ENCODE results near the gene TMC2.

Gene TMC2

DNA sequence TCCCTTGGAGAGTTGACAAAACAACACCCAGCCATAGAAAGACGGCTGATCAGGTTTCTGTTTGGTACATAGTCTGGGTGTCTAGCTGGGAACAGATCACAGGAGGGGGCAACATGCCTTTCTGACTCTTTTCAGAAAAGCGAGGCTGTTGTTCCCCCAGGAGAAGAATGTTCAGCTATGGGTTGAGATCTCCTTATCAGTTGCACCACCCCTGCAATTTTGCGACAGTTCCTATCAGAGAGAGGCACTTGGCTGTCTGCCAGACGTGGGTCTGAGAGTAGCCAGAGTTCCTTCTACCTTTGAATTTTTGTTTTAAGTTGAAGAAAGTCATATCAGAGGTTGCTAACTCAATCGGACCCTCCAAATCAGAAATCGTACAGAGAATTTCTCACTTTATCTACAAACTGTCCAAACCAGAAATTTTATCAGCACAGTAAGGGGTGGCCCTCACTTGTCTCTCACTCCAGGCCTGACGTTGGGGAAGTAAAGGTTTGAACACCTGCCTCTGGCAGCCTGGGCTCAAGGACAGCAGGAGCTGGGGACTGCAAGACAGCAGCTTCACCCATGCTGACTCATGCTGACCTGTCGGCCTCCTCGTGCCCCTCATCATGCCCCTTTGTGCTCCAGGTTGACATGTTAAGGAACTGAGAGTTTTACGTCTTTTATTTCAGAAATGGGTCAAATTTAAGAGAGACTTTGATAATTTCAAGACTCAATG is 42.3 kb downstream of the TMC2 start:
- DNase-seq (ENCODE audit: low read depth in 2 of 2): no peak

- DNase-seq (ENCODE audit: low read depth in 2 of 2): no peak
Observed at GRCh38 chr20:2585811-2586210, 49.4 kb downstream of the TMC2 start.

DNA sequence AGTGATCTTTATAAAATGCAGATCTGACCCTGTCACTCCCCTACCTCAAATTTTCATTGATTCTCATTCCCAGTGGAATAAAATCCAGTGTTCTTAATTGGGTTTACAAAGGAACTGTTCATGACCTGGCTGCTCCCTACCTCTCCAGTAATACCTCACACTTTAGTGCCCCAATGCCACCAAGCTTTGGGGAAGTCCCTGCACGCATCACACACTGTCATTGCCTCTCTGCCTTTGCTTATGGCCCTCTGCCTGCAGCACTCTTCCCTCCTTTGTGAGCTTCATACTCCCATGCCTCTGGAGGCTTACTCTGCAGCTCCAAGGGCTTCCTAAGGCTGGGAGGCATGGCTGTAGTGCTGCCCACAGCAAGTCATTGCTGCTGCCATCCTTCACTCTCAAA is 57.4 kb downstream of the TMC2 start:
- DNase-seq (ENCODE audit: low read depth in 2 of 2): no peak

GRCh38 chr20:2595076-2595475 is 58.7 kb downstream of the TMC2 start:
- no peak for DNase-seq (ENCODE audit: low read depth in 2 of 2)

GRCh38 chr20:2596673-2597279 is 60.4 kb downstream of the TMC2 start:
- DNase-seq (ENCODE audit: low read depth in 2 of 2): no peak

GRCh38 chr20:2599288-2600006 is 63.1 kb downstream of the TMC2 start:
- DNase-seq (ENCODE audit: low read depth in 2 of 2): no peak

- DNase-seq (ENCODE audit: low read depth in 2 of 2): no peak
Observed at GRCh38 chr20:2602046-2602735, 65.8 kb downstream of the TMC2 start.

DNA sequence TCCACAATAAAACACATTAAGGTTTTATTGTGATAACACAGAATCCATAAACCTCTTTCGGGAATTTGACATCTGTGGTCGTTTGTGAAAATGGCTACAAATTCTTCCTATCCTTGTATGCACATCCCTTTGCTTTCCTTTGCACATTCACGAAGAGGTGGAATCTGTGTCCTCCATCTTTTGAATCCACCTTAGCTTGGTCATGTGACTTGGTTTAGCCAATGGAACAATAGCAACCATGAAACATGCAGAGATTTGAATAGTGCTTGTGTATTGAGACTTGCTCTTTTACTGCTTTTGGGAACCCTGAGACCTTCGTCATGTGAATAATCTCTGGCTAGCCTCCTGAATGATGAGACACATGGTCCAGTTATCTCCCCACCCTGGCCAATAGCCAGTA is 66.4 kb downstream of the TMC2 start:
- DNase-seq (ENCODE audit: low read depth in 2 of 2): no peak

DNA sequence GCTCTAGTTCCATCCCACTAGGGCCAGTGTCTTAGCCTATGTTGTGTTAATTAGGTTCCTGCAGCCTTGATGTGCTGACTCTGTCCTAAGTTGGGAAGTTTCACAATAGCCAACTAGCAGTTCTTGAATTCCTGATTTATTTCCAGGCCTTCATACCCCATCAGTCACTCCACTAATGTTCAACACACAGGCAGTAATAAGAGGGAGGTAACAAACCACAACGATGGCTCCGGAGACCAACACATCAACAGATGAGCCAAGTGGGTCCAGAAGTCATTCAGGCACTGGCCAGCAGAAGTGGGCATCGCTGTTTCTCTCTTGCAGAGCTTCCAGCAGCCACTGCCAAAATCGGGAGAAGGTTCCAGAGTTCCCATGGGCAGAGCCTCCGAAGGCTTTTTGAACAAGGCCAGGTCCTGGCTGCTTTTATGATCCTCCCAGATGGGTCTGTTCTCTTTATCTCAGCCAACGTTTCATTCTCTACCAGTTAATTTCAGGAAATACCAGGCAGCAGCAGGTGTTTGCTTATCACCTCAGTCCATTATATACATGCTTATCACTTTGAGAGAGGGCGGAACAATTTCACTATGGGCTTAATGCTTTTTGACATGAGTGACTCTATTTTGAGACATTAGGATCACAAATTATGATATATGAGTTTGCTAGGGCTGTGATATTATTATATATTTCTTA is 67.6 kb downstream of the TMC2 start:
- no peak for DNase-seq (ENCODE audit: low read depth in 2 of 2)

GRCh38 chr20:2604506-2604835 is 68.1 kb downstream of the TMC2 start:
- no peak for DNase-seq (ENCODE audit: low read depth in 2 of 2)

DNA sequence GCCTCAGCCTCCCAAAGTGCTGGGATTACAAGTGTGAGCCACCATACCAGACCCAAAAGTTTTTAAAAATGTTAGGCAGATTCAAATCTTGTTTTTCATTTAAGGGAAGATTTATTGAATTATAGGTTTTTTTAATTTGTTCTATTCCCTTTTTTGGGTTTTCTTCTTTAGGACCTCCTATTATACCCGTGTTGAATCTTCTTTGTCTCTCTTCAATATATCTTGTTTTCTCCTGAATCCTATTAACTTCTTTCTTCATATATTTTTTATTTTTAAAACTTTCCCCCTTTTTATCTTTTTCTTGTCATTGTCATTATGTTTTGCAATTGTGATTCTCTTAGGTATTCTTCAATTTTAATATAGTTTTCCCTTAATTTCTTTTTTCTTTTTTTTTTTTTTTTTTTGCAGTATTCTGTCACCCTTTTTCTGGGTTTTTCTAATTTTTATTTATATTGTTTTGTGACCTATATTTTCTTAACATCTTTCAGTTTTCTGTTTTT is 70.2 kb downstream of the TMC2 start:
- no peak for DNase-seq (ENCODE audit: low read depth in 2 of 2)

DNA sequence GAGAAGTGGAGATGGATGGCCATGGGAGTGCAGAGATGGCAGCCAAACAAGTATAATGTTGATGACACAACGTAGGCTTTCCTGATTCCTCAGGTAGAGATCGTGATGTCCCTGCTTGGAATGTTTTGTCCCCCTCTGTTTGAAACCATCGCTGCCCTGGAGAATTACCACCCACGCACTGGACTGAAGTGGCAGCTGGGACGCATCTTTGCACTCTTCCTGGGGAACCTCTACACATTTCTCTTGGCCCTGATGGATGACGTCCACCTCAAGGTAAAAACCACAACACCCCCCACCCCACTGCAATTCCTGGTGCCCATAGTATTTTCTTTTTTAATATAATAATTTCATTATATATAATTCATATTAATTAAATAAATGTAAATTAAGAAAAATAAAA is 74.0 kb downstream of the TMC2 start:
- no peak for DNase-seq (ENCODE audit: low read depth in 2 of 2)

GRCh38 chr20:2610941-2611720 is 74.8 kb downstream of the TMC2 start:
- no peak for DNase-seq (ENCODE audit: low read depth in 2 of 2)

- no peak for DNase-seq (ENCODE audit: low read depth in 2 of 2)
Observed at GRCh38 chr20:2612073-2612472, 75.7 kb downstream of the TMC2 start.

DNA sequence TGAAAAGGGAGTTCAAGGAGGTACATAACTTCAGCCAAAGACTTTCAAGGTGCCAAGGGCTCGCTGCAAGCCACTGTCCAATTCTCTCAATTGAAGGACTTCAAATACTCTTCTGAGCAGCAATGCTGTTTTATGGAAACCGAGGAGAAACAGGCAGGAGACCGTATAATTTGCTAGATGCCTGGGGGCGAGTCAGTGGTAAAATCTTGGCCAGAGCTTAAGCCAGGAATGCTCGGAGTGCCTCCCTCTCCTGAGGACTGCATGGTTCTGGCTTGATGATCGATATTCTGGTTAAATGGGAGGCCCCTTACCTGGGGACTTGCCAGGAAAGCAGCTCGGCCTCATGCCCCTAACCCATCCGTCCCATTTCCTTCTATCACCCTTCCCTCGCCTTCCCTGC is 80.3 kb downstream of the TMC2 start:
- DNase-seq (ENCODE audit: low read depth in 2 of 2): no peak

DNA sequence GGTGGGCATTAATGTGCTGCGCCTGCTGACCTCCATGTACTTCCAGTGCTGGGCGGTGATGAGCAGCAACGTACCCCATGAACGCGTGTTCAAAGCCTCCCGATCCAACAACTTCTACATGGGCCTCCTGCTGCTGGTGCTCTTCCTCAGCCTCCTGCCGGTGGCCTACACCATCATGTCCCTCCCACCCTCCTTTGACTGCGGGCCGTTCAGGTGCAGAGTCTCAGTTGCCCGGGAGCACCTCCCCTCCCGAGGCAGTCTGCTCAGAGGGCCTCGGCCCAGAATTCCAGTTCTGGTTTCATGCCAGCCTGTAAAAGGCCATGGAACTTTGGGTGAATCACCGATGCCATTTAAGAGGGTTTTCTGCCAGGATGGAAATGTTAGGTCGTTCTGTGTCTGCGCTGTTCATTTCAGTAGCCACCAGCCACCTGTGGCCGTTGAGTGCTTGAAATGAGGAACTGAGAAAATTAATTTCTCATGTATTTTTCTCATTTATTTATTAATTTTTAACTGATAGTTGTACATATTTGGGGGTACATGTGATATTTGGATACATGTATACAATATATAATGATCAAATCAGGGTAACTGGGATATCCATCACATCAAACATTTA is 80.8 kb downstream of the TMC2 start:
- DNase-seq (ENCODE audit: low read depth in 2 of 2): no peak

DNA sequence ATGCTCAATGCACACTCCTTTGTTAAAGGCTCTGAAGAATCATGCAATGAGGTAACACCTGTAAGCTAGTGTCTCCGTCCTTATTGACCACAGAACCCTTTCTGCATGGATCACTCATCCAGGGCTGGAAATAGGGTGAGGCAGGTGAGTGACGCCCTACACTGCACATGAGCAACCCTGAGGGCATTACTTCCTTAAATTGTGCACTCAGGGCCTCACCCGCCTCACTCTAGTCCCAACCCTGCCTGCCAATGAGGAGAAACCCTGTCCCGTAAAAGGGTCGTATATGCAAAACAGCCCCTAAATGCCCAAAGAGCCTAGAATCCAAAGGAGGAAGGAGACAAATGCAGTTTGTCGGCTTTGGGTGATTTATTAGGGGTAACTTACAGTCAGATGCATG is 82.4 kb downstream of the TMC2 start:
- no peak for DNase-seq (ENCODE audit: low read depth in 2 of 2)

- no peak for DNase-seq (ENCODE audit: low read depth in 2 of 2)
Observed at GRCh38 chr20:2619337-2619736, 83.0 kb downstream of the TMC2 start.

- DNase-seq (ENCODE audit: low read depth in 2 of 2): no peak
Observed at GRCh38 chr20:2619961-2620595, 83.7 kb downstream of the TMC2 start.

DNA sequence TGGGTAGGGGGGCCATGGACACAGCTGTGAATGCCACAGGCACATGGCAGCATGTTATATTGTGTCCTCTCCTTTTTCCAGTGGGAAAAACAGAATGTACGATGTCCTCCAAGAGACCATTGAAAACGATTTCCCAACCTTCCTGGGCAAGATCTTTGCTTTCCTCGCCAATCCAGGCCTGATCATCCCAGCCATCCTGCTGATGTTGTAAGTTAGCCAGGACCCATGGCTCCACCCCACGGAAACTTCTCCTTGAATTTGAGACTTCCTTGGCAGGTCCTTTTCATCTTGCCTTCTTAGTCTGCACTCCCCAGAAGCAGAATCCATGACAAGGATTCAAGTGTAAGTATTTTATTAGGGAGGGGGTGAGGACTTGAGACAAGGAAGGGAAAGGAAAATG is 87.8 kb downstream of the TMC2 start:
- no peak for DNase-seq (ENCODE audit: low read depth in 2 of 2)

Data from activated CD8-positive, alpha-beta memory T cell treated with anti-CD3 and anti-CD28 coated beads for 4 hours (primary cell).